ENCODE data around the gene MUC12. TPM values are rescaled to one million over a fixed set of nuclear protein-coding genes. Genes with fewer than 3 reads are reported as not detected.

Gene MUC12
- total RNA-seq, 1 donor from 2014 or later, result 2.8 TPM

GRCh38 chr7:100967292-100967863, 2.0 kb upstream of the MUC12 start:
- no peak for DNase-seq (ENCODE audit: low read depth)
- Mint-ChIP-seq H3K4me3 (ENCODE audit: unreplicated experiment) (no peak overlapping the region), H3K36me3 (ENCODE audit: low read depth, unreplicated experiment) (no peaks in the 10 kb centered on the region), H3K27me3 (ENCODE audit: low read depth, unreplicated experiment) (peaks cover 85% of the 10 kb centered on the region), H3K9me3 (ENCODE audit: unreplicated experiment) (peaks cover 4% of the 10 kb centered on the region), H3K27ac (ENCODE audit: unreplicated experiment) (no peak overlapping the region), H3K4me1 (ENCODE audit: low read depth, unreplicated experiment) (peaks cover 2% of the 10 kb centered on the region)
- Histone ChIP-seq H3K36me3 (ENCODE audit: insufficient read depth, low read length) (no peaks in the 10 kb centered on the region), H3K9ac (ENCODE audit: low read length) (no peak overlapping the region), H4K20me1 (ENCODE audit: insufficient read depth, low read length) (no peaks in the 10 kb centered on the region), H3K4me2 (ENCODE audit: low read length) (no peak overlapping the region), H3K27me3 (ENCODE audit: insufficient read depth, low read length) (peaks cover 50% of the 10 kb centered on the region), H3K4me3 (ENCODE audit: insufficient read depth, low read depth, low read length) (no peak overlapping the region), H3K79me2 (ENCODE audit: insufficient read depth, low read length) (no peaks in the 10 kb centered on the region), H3K4me1 (ENCODE audit: insufficient read depth, low read length) (peaks cover 4% of the 10 kb centered on the region), H3K27ac (ENCODE audit: low read depth, low read length) (no peak overlapping the region), H3K9me3 (ENCODE audit: insufficient read depth, low read depth, low read length) (no peaks in the 10 kb centered on the region), H2AFZ (ENCODE audit: low read depth, low read length) (no peak overlapping the region)
- FAIRE-seq, result no peak
- TF ChIP-seq, protein P1, sequence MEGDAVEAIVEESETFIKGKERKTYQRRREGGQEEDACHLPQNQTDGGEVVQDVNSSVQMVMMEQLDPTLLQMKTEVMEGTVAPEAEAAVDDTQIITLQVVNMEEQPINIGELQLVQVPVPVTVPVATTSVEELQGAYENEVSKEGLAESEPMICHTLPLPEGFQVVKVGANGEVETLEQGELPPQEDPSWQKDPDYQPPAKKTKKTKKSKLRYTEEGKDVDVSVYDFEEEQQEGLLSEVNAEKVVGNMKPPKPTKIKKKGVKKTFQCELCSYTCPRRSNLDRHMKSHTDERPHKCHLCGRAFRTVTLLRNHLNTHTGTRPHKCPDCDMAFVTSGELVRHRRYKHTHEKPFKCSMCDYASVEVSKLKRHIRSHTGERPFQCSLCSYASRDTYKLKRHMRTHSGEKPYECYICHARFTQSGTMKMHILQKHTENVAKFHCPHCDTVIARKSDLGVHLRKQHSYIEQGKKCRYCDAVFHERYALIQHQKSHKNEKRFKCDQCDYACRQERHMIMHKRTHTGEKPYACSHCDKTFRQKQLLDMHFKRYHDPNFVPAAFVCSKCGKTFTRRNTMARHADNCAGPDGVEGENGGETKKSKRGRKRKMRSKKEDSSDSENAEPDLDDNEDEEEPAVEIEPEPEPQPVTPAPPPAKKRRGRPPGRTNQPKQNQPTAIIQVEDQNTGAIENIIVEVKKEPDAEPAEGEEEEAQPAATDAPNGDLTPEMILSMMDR (IDR thresholded peaks at IDR 0.05; ENCODE audit: insufficient read depth, low read depth, low read length), result no peak
- no peak for TF ChIP-seq EZH2 (IDR thresholded peaks at IDR 0.05; ENCODE audit: insufficient read depth, low read length)

DNA sequence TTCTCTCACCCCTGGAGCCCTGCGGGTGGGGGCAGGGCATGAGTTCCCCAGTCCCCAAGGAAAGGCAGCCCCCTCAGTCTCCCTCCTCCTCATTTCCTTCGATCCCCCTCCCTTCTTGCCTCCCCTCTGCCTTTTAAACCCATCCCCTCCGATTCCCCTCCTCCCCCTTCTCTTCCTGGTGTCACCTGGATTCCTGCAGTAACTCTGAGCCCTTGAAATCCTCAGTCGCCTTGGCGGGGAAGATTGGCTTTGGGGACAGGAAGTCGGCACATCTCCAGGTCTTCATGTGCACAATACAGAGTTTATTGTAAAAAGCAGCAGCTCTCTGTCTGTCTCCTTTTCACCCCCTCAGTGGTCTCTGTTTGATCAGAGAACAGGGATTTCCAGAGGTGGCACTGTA, 1.3 kb upstream of the MUC12 start:
- Histone ChIP-seq H3K4me3 (ENCODE audit: insufficient read depth, low read depth, low read length) (no peak overlapping the region), H3K9me3 (ENCODE audit: insufficient read depth, low read depth, low read length) (no peaks in the 10 kb centered on the region), H3K9ac (ENCODE audit: low read length) (no peak overlapping the region), H3K36me3 (ENCODE audit: insufficient read depth, low read length) (no peaks in the 10 kb centered on the region), H3K4me1 (ENCODE audit: insufficient read depth, low read length) (peaks cover 4% of the 10 kb centered on the region), H3K27me3 (ENCODE audit: insufficient read depth, low read length) (peaks cover 53% of the 10 kb centered on the region), H4K20me1 (ENCODE audit: insufficient read depth, low read length) (no peaks in the 10 kb centered on the region), H2AFZ (ENCODE audit: low read depth, low read length) (no peak overlapping the region), H3K79me2 (ENCODE audit: insufficient read depth, low read length) (no peaks in the 10 kb centered on the region), H3K4me2 (ENCODE audit: low read length) (no peak overlapping the region), H3K27ac (ENCODE audit: low read depth, low read length) (no peak overlapping the region)
- TF ChIP-seq, protein P1 (IDR thresholded peaks at IDR 0.05; ENCODE audit: insufficient read depth, low read depth, low read length), result no peak
- no peak for TF ChIP-seq EZH2 (IDR thresholded peaks at IDR 0.05; ENCODE audit: insufficient read depth, low read length)
- Mint-ChIP-seq H3K36me3 (ENCODE audit: low read depth, unreplicated experiment) (no peaks in the 10 kb centered on the region), H3K4me3 (ENCODE audit: unreplicated experiment) (no peak overlapping the region), H3K27me3 (ENCODE audit: low read depth, unreplicated experiment) (peaks cover 85% of the 10 kb centered on the region), H3K27ac (ENCODE audit: unreplicated experiment) (no peak overlapping the region), H3K4me1 (ENCODE audit: low read depth, unreplicated experiment) (peaks cover 2% of the 10 kb centered on the region), H3K9me3 (ENCODE audit: unreplicated experiment) (peaks cover 7% of the 10 kb centered on the region)
- DNase-seq (ENCODE audit: low read depth), result no peak
- FAIRE-seq, result no peak

DNA sequence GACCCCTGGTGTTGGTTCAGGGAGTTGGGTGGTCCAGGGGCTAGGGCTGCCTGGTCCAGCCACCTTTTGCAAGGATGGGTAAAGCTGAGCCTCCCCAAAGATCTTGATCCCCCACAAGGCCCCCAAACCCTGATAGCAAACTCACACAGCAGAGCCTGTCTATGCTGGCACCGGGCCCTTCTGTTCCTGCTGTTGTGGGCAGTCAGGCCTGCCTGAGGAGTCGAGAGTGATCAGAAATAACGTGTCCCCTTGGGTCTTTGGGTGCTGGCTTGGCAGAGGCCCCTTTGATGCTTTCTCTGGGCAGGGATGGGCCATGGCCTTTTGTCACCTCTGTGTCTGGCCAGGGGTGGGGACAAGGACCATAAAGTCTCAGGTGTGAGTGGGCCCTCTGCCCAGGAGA, 715 bp upstream of the MUC12 start:
- peaks cover 4% of the 10 kb centered on the region for H3K4me1 ChIP-seq (ENCODE audit: insufficient read depth, low read length)
- Mint-ChIP-seq H3K27me3 (ENCODE audit: low read depth, unreplicated experiment) (peaks cover 81% of the 10 kb centered on the region), H3K4me1 (ENCODE audit: low read depth, unreplicated experiment) (peaks cover 2% of the 10 kb centered on the region), H3K9me3 (ENCODE audit: unreplicated experiment) (peaks cover 9% of the 10 kb centered on the region), H3K4me3 (ENCODE audit: unreplicated experiment) (no peak overlapping the region), H3K36me3 (ENCODE audit: low read depth, unreplicated experiment) (no peaks in the 10 kb centered on the region), H3K27ac (ENCODE audit: unreplicated experiment) (no peak overlapping the region)
- DNase-seq (ENCODE audit: low read depth), result no peak
- H3K9me3 ChIP-seq (ENCODE audit: insufficient read depth, low read depth, low read length), result no peaks in the 10 kb centered on the region
- H2AFZ ChIP-seq (ENCODE audit: low read depth, low read length), result no peak overlapping the region
- H3K36me3 ChIP-seq (ENCODE audit: insufficient read depth, low read length), result no peaks in the 10 kb centered on the region
- no peak overlapping the region for H3K9ac ChIP-seq (ENCODE audit: low read length)
- no peak for FAIRE-seq
- no peak overlapping the region for H3K27ac ChIP-seq (ENCODE audit: low read depth, low read length)
- H3K79me2 ChIP-seq (ENCODE audit: insufficient read depth, low read length), result no peaks in the 10 kb centered on the region
- H3K4me3 ChIP-seq (ENCODE audit: insufficient read depth, low read depth, low read length), result no peak overlapping the region
- H3K27me3 ChIP-seq (ENCODE audit: insufficient read depth, low read length), result peaks cover 48% of the 10 kb centered on the region
- no peak overlapping the region for H3K4me2 ChIP-seq (ENCODE audit: low read length)
- H4K20me1 ChIP-seq (ENCODE audit: insufficient read depth, low read length), result no peaks in the 10 kb centered on the region
- TF ChIP-seq, protein P1 (IDR thresholded peaks at IDR 0.05; ENCODE audit: insufficient read depth, low read depth, low read length), result no peak
- TF ChIP-seq EZH2 (IDR thresholded peaks at IDR 0.05; ENCODE audit: insufficient read depth, low read length), result no peak

Measured in astrocyte (in vitro differentiated cells and primary cell).